KBM-7 (cell line): ENCODE results near the gene FBP1.
"Not testable (repeated sequence)": the region's sequence is repeated elsewhere in the genome, so short reads cannot be mapped to it uniquely, and the experiment has no call there.

ENCODE experiments used
- DNase-seq: peaks from one replicate; pipeline ENCODE4 v3.0.0-alpha.2; 2015
- in situ Hi-C: fragments of 300-500 bp; cut with MboI; formaldehyde crosslinking; loops from 2 replicates; pipeline ENCODE4 v1.14.3; 2020; ENCODE audit warnings: low sequenced_read_pairs, low pct_unique_long_range_greater_than_20kb, mixed read lengths

The FBP1 gene

GRCh38 chr9:94591046-94591545, 48.2 kb downstream of the FBP1 start:
- in situ Hi-C loops, DNase-seq: not testable (repeated sequence)

DNA sequence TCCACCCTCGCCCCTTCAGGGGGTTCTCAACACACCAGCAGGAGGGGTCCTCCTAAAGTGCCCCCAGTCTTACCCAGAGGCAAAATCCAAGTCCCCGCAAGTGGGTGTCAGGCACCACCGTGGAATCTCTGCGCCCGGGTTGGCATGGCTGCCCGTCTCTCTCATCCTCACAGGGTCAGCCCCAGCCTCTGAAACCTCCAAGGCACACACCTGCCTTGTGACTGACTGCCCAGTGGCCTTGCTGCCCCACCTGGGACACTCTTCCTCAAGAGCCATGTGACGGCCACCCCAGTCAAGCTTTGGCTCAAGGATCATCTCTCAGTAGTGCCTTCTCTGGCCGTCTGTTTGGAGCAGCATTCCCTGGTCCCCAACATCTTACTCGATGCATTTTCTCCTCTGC, 50.6 kb downstream of the FBP1 start:
- no peak for DNase-seq
- in situ Hi-C loops: no loop called here

DNA sequence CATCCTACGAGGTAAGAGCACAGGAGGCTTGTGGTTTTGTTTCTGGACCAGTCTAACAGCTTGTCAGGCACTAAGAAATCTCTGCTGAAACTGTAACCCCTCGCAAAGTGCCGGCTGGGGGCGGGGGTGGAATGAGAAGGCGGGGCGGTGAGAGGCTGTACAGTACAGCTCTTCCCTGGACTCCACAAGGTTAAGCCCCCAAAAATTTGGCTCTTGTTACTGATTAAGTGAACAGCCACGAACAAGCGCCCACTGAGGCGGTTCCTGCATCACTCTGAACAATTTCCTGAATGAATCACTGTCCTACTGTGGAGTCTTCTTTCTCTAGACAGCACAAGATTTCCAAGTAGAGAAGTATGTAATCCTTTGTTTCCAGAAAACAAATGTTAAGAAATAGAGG, 52.5 kb downstream of the FBP1 start:
- in situ Hi-C loops: no loop called here
- no peak for DNase-seq

DNA sequence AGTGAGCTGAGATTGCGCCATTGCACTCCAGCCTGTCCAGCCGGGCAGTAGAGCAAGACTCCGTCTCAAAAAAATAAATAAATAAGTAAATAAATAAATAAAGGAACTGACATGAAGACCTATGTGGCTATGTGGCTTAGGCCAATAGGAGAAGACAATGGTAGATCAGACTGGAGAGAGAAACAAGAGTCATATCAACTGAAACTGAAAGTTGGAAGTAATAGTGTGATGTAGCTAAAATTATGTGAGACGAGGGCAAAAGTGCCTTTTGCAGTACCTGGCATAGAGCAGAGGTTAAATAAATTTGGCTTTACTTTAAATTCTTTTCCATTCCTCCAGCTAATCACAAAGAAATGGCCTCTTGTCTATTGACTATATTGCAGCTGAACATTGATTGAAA, 53.0 kb downstream of the FBP1 start:
- in situ Hi-C loops: no loop called here
- no peak for DNase-seq

GRCh38 chr9:94584555-94584954, 54.8 kb downstream of the FBP1 start:
- DNase-seq: no peak

DNA sequence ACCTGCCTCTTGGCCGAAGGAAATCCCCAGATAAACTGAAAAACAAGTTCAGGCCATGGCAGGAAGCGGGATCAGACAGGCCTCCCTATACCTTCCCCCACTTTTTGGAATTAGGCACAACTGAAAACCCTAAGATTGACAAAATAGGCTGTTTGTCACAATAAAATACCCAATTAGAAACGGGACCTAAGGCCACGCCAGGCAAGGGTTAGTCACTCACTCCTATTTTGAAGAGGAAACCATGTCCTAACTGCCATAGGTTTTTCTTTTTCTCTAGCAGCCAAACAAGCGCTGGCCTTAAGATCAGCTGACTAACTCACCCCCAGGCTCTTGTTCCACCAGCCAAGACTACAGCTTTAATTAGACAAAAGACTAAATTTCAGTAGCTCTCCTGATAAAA, 57.6 kb downstream of the FBP1 start:
- no peak for DNase-seq
- in situ Hi-C loops: no loop called here

More at GRCh38 chr9:94584555-94584954, 54.8 kb downstream of the FBP1 start:
- in situ Hi-C loops: no loop called here

GRCh38 chr9:94577571-94577970, 61.7 kb downstream of the FBP1 start:
- in situ Hi-C loops: no loop called here
- DNase-seq: no peak

GRCh38 chr9:94577036-94577435, 62.3 kb downstream of the FBP1 start:
- in situ Hi-C loops: no loop called here
- no peak for DNase-seq

GRCh38 chr9:94576131-94576530, 63.2 kb downstream of the FBP1 start:
- peak; percentile 11 for DNase-seq
- in situ Hi-C loops: no loop called here

GRCh38 chr9:94568972-94569712, 70.2 kb downstream of the FBP1 start:
- in situ Hi-C loops: no loop called here
- DNase-seq: no peak

DNA sequence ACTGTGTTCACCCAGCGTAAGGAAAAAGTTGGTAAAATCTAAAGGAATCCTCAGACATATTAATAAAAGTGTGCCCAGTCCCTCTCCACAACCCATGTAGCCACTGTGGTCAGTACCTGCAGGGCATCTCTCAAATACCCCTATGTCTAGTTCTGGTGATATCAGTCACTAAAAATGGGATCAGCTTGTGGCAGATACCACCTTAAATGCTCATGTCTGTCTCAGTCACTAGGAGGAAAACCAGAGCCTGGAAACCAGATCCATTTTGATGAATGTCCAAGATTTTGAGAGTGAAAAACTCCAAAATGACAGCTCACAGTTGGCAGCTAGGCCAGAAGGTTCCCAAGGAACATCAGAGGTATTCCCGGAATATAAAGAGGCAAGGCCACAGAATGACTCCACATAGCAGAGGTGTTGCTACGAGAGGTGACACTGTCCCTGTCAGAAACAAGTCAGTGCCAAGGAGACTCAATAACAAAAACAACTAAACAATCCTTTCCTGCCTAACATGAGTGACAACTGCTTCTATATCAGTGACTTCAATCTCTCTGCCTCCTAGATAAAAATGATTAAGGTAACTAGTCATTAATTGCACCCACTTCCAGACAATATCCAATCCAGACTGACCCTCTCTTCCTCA, 70.9 kb downstream of the FBP1 start:
- in situ Hi-C loops: no loop called here
- DNase-seq: no peak

GRCh38 chr9:94567271-94567670, 72.0 kb downstream of the FBP1 start:
- in situ Hi-C loops: no loop called here
- DNase-seq: no peak

DNA sequence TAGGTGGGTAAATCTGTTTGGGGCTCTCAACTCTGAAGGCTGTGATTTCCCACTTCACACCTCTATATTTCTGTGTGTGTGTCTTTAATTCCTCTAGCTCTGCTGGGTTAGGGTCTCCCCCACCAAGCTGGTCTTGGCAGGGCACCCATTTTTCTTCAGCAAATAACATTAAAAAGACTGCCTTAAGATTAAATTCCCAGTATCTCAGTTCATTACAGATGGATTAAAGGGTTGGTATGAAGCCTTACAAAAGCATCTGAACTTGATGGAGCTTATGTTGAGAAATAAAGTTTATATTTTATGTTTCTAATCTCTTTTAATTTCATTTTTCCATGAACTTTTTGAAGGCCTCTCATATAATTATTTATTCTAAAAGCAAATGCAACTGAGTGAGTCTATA, 72.8 kb downstream of the FBP1 start:
- in situ Hi-C loops: no loop called here
- no peak for DNase-seq

DNA sequence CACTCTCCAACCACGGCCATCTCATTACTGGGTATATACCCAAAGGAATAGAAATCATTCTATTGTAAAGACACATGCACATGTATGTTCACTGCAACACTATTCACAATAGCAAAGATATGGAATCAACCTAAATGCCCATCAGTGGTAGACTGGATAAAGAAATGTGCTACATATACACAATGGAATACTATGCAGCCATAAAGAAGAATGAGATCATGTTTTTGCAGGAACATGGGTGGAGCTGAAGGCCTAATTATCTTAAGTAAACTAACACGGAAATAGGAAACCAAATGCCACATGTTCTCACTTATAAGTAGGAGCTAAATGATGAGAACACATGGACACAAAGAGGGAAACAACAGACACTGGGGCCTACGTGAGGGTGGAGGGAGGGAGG, 75.0 kb downstream of the FBP1 start:
- DNase-seq, in situ Hi-C loops: not testable (repeated sequence)

GRCh38 chr9:94563548-94563947, 75.8 kb downstream of the FBP1 start:
- DNase-seq: peak; percentile 39
- in situ Hi-C loops: no loop called here

DNA sequence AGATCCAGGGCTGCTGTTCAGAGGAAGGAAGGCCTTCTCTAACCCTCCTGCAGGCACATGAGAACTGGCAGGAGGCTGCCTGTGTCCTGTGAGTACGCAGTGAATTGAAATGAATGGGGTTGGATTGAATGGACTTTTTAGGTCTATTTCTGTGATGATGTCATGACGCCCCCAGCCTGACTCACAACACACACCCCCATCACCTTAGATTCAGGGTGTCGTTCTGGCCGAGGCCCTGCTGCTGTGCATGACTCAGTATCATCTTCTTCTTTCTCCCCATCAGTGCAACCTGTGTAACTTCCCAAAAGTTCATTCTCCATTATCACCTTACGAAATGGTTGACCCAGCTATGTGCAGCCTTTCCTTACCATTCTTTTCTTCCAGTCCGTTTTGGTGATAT, 79.1 kb downstream of the FBP1 start:
- no peak for DNase-seq
- in situ Hi-C loops: no loop called here

DNA sequence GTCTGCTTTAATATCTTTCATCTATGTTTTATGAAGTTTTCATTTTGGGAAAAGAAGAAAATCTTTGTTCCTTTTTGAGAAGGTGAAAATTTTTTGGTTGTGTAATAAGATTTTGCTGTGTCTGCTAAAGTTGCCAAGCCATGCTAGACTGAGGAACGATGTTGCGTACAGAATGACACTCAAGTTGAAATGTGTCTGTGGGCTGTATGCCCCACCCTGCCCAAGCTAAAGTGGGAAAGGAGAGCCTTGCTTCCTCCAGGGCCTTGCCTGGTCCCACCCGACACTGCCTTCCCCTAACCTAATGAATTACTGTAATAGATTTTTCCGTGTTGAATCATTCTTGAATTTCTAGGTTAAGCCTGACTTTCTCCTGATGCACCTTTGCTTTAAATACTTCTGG, 81.9 kb downstream of the FBP1 start:
- in situ Hi-C loops: no loop called here
- no peak for DNase-seq

GRCh38 chr9:94554439-94555331, 84.6 kb downstream of the FBP1 start, which contains the start of gene PCAT7:
TSS of gene PCAT7 (plus strand) at chr9:94555083.
- peak; percentile 87 for DNase-seq
- in situ Hi-C loops: no loop called here

DNA sequence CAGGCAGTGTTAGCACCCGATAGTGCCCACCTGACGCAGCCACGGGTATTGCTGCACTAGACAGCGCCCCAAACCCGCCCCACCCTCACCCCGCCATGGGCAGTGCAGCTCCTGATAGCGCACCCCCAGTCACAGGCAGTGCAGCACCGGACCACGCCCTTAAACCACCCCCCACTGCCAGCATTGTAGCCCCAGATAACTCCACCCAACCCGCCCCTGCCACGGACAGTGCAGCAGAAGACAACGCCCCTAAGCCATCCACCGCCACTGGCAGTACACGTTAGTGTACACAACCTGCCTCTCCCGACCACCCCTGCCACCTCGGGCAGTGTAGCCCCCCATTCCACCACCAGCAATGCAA, 85.3 kb downstream of the FBP1 start:
- in situ Hi-C loops: no loop called here
- DNase-seq: no peak
